Prostate gland (tissue), 2 donors: Measurements from ENCODE around the gene SLC7A10.

Experiments
- CTCF ChIP-seq, 4 experiments: fragments of 200-600 bp in 2 of 4; fragments of 450-650 bp in 2 of 4; sonication (generic) in 2 of 4; IDR thresholded peaks; 1 replicate in 3 of 4; 2 replicates in 1 of 4; pipeline ENCODE4 v1.5.1; 2016 to 2019; ENCODE audit warnings: antibody characterized with exemption in 4 of 4, mild to moderate bottlenecking in 2 of 4, moderate library complexity in 2 of 4
- POLR2A ChIP-seq: fragments of 450-650 bp; IDR thresholded peaks from one replicate; pipeline ENCODE4 v1.6.1; 2016; ENCODE audit warnings: antibody characterized with exemption, mild to moderate bottlenecking

GRCh38 chr19:33192010-33192409 lies 33.6 kb downstream of the SLC7A10 start:
- no peak for TF ChIP-seq POLR2A
- TF ChIP-seq CTCF (IDR thresholded peaks at IDR 0.05) = no peak
